ENCODE results near the gene IL12RB1. TPM values are rescaled to one million over a fixed set of nuclear protein-coding genes. Genes with fewer than 3 reads are reported as not detected.

IL12RB1 gene
- total and polyA plus RNA-seq, 10 of the 15 experiments (the other 5 are each of a cell fraction or from before 2014, with no cell fraction given), result 2.8 to 29.9 (median 17.6) TPM

DNA sequence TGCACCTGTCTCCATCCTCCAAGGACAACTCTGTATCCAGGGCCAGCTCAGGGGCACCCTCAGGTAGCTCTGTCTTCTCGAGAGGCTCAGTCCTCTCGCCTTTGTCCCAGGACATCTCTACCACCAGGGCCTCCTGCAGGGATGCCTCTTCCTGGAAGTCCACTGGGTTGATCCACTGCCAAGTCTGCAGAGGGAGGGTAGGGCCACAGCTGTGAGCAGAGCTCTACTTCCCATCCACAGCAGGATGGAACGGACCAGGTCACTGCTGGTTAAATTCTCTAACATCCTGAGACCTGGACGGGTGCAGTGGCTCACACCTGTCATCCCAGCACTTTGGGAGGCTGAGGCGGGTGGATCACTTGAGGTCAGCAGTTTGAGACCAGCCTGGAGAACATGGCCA, 26.8 kb downstream of the IL12RB1 start:
- in situ Hi-C loops (cut with MboI), result loop anchor here (5.0 kb wide), 1 partner anchor 43 kb away; no protein-coding TSS in a partner anchor
- H3K9ac ChIP-seq (ENCODE audit: control insufficient read depth, insufficient read depth, low read length), result no peak overlapping the region
- ChIA-PET POLR2A (interaction anchor here (0.6 to 1.5 kb wide), 2 partner anchors 35 to 303 kb away, joined by 4 to 5 read pairs; no protein-coding TSS in a partner anchor), RAD21 (ENCODE audit: unreplicated experiment) (interaction anchor here (0.6 to 1.6 kb wide), 6 partner anchors 38 to 192 kb away, joined by 3 to 7 read pairs (median 4); partner anchors contain the start of genes ARRDC2 and MAST3), CTCF (interaction anchor here (0.6 to 7.7 kb wide), 9 partner anchors 15 to 121 kb away, joined by 3 to 81 read pairs (median 7); partner anchors contain the start of genes ARRDC2 and MAST3), SMC1A (ENCODE audit: uncharacterized antibody, unreplicated experiment) (interaction anchor here (1.2 to 3.0 kb wide), 7 partner anchors 16 to 108 kb away, joined by 3 to 21 read pairs (median 4); partner anchors contain the start of gene ARRDC2)
- no peaks in the 10 kb centered on the region for H3K79me2 ChIP-seq (ENCODE audit: control insufficient read depth, insufficient read depth, low read length)
- TF ChIP-seq NFYA (IDR thresholded peaks at IDR 0.05; ENCODE audit: borderline replicate concordance, low read depth, low read length) (no peak), HDAC2 (IDR thresholded peaks at IDR 0.05) (no peak), ZBED1 (IDR thresholded peaks at IDR 0.05; ENCODE audit: borderline replicate concordance) (no peak), MEF2B (IDR thresholded peaks at IDR 0.05; ENCODE audit: partially characterized antibody, poor library complexity, severe bottlenecking) (no peak), CREB1 (IDR thresholded peaks at IDR 0.05; ENCODE audit: low read depth) (no peak), RELB (IDR thresholded peaks at IDR 0.05; ENCODE audit: low read depth) (no peak), JUND (IDR thresholded peaks at IDR 0.05; ENCODE audit: low read depth, low read length) (no peak), IKZF1 (conservative IDR thresholded peaks at IDR 0.05) (no peak), MLLT1 (IDR thresholded peaks at IDR 0.05) (no peak)
- TF ChIP-seq, protein P1, sequence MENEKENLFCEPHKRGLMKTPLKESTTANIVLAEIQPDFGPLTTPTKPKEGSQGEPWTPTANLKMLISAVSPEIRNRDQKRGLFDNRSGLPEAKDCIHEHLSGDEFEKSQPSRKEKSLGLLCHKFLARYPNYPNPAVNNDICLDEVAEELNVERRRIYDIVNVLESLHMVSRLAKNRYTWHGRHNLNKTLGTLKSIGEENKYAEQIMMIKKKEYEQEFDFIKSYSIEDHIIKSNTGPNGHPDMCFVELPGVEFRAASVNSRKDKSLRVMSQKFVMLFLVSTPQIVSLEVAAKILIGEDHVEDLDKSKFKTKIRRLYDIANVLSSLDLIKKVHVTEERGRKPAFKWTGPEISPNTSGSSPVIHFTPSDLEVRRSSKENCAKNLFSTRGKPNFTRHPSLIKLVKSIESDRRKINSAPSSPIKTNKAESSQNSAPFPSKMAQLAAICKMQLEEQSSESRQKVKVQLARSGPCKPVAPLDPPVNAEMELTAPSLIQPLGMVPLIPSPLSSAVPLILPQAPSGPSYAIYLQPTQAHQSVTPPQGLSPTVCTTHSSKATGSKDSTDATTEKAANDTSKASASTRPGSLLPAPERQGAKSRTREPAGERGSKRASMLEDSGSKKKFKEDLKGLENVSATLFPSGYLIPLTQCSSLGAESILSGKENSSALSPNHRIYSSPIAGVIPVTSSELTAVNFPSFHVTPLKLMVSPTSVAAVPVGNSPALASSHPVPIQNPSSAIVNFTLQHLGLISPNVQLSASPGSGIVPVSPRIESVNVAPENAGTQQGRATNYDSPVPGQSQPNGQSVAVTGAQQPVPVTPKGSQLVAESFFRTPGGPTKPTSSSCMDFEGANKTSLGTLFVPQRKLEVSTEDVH (IDR thresholded peaks at IDR 0.05; ENCODE audit: low read depth, partially characterized antibody), result no peak
- TF ChIP-seq, protein P2, sequence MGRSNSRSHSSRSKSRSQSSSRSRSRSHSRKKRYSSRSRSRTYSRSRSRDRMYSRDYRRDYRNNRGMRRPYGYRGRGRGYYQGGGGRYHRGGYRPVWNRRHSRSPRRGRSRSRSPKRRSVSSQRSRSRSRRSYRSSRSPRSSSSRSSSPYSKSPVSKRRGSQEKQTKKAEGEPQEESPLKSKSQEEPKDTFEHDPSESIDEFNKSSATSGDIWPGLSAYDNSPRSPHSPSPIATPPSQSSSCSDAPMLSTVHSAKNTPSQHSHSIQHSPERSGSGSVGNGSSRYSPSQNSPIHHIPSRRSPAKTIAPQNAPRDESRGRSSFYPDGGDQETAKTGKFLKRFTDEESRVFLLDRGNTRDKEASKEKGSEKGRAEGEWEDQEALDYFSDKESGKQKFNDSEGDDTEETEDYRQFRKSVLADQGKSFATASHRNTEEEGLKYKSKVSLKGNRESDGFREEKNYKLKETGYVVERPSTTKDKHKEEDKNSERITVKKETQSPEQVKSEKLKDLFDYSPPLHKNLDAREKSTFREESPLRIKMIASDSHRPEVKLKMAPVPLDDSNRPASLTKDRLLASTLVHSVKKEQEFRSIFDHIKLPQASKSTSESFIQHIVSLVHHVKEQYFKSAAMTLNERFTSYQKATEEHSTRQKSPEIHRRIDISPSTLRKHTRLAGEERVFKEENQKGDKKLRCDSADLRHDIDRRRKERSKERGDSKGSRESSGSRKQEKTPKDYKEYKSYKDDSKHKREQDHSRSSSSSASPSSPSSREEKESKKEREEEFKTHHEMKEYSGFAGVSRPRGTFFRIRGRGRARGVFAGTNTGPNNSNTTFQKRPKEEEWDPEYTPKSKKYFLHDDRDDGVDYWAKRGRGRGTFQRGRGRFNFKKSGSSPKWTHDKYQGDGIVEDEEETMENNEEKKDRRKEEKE (IDR thresholded peaks at IDR 0.05), result no peak
- TF ChIP-seq, protein P3, sequence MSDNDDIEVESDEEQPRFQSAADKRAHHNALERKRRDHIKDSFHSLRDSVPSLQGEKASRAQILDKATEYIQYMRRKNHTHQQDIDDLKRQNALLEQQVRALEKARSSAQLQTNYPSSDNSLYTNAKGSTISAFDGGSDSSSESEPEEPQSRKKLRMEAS (IDR thresholded peaks at IDR 0.05; ENCODE audit: low read depth, low read length), result no peak
- no peak overlapping the region for H3K4me3 ChIP-seq
- H3K4me1 ChIP-seq (ENCODE audit: control insufficient read depth, insufficient read depth, low read length), result peaks cover 2% of the 10 kb centered on the region; the same call in 1 of the 2 replicates
- no peak overlapping the region for H2AFZ ChIP-seq (ENCODE audit: control insufficient read depth, low read depth, low read length)
- no peak for DNase-seq (ENCODE audit: low read depth, low spot score)
- no peaks in the 10 kb centered on the region; a peak in 1 of 4 replicates for H3K27me3 ChIP-seq (replicated peaks in 1 of 2; ENCODE audit: control insufficient read depth in 2 of 2, insufficient read depth in 2 of 2, low read length in 1 of 2)
- peaks cover 0 to 2% of the 10 kb centered on the region in 2 experiments; a peak in 2 of 4 replicates for H3K36me3 ChIP-seq (ENCODE audit: control insufficient read depth in 2 of 2, insufficient read depth in 2 of 2, low read length in 1 of 2)
- WGBS (ENCODE audit: insufficient coverage, insufficient replicate concordance, low lambda C conversion rate, missing lambda C conversion rate), result 77% methylated on average over 5 of the region's 5 CpGs
- H3K9me3 ChIP-seq (replicated peaks; ENCODE audit: control insufficient read depth, insufficient read depth, low read length), result no peaks in the 10 kb centered on the region
- H4K20me1 ChIP-seq (ENCODE audit: control insufficient read depth, insufficient read depth), result no peaks in the 10 kb centered on the region
- BruUV-seq (replicated peaks), result no TSS peak
- FAIRE-seq, result no peak
- no peak overlapping the region for H3K4me2 ChIP-seq (ENCODE audit: control insufficient read depth, insufficient read depth)
- H3K27ac ChIP-seq (ENCODE audit: control insufficient read depth, insufficient read depth), result no peak overlapping the region
- intact Hi-C loops (cut with micrococcal nuclease; ENCODE audit: unreplicated experiment), result loop anchor here (2.0 to 5.0 kb wide), 2 partner anchors 37 to 121 kb away; partner anchors contain the start of gene MAST3
- ATAC-seq, result no peak

Data from GM12878 (cell line).